MM.1S (cell line): ENCODE measurements around the gene EGFL8.

Experiments
- DNase-seq: peaks from one replicate; pipeline ENCODE4 v3.0.0-alpha.2; 2015
- H2AFZ ChIP-seq: fragments of 300-600 bp; sonication (generic); 2 replicates; pipeline ENCODE4 v1.6.0; 2016; ENCODE audit warnings: antibody characterized with exemption, low read length
- H3F3A ChIP-seq: fragments of 300-600 bp; sonication (generic); 2 replicates; pipeline ENCODE4 v1.6.1; 2016; ENCODE audit warnings: mild to moderate bottlenecking, antibody characterized with exemption, low read length, moderate library complexity, mixed read lengths; ENCODE audit not compliant: insufficient read depth
- H3K27ac ChIP-seq: fragments of 300-600 bp; sonication (generic); 2 replicates; pipeline ENCODE4 v1.5.1; 2016; ENCODE audit warnings: mild to moderate bottlenecking, low read length
- H3K27me3 ChIP-seq: fragments of 300-600 bp; sonication (generic); replicated peaks from 2 replicates; pipeline ENCODE4 v1.6.0; 2016; ENCODE audit warnings: low read length; ENCODE audit not compliant: insufficient read depth
- H3K36me3 ChIP-seq: fragments of 300-600 bp; sonication (generic); replicated peaks from 2 replicates; pipeline ENCODE4 v1.6.1; 2016; ENCODE audit warnings: mild to moderate bottlenecking, low read length, mixed read lengths; ENCODE audit not compliant: insufficient read depth
- H3K4me1 ChIP-seq: fragments of 300-600 bp; sonication (generic); 2 replicates; pipeline ENCODE4 v1.6.1; 2016; ENCODE audit warnings: low read length, mixed read lengths
- H3K4me2 ChIP-seq: fragments of 300-600 bp; sonication (generic); 2 replicates; pipeline ENCODE4 v1.6.0; 2016; ENCODE audit warnings: low read depth, low read length
- H3K4me3 ChIP-seq: fragments of 300-600 bp; sonication (generic); 2 replicates; pipeline ENCODE4 v1.5.1; 2016; ENCODE audit warnings: low read length, mixed read lengths
- H3K79me2 ChIP-seq: fragments of 300-600 bp; sonication (generic); 2 replicates; pipeline ENCODE4 v1.6.1; 2016; ENCODE audit warnings: mixed run types, low read length, mixed read lengths
- H3K9ac ChIP-seq: fragments of 300-600 bp; sonication (generic); 2 replicates; pipeline ENCODE4 v1.6.1; 2016; ENCODE audit warnings: low read length, mixed read lengths
- H3K9me2 ChIP-seq: fragments of 300-600 bp; sonication (generic); replicated peaks from 2 replicates; pipeline ENCODE4 v1.6.1; 2016; ENCODE audit warnings: mild to moderate bottlenecking, low read length, mixed read lengths; ENCODE audit not compliant: insufficient read depth
- H3K9me3 ChIP-seq: fragments of 300-600 bp; sonication (generic); replicated peaks from 2 replicates; pipeline ENCODE4 v1.6.1; 2016; ENCODE audit warnings: mild to moderate bottlenecking, low read length, mixed read lengths; ENCODE audit not compliant: insufficient read depth
- H4K20me1 ChIP-seq: fragments of 300-600 bp; sonication (generic); 2 replicates; pipeline ENCODE4 v1.6.1; 2016; ENCODE audit warnings: mild to moderate bottlenecking, low read length, moderate library complexity, mixed read lengths; ENCODE audit not compliant: insufficient read depth
- EZH2 ChIP-seq: fragments of 300-600 bp; sonication (generic); optimal IDR thresholded peaks from 2 replicates; pipeline ENCODE3; 2017; ENCODE audit warnings: low read depth, mild to moderate bottlenecking, antibody characterized with exemption, low read length, mixed read lengths
- EZH2phosphoT487 ChIP-seq: fragments of 300-600 bp; sonication (generic); IDR thresholded peaks from 2 replicates; pipeline ENCODE4 v1.6.1; 2018; ENCODE audit warnings: antibody characterized with exemption, low read length
- TF ChIP-seq, protein P1 (sequence below): fragments of 300-600 bp; sonication (generic); IDR thresholded peaks from 2 replicates; pipeline ENCODE4 v1.5.1; 2016; ENCODE audit warnings: antibody characterized with exemption, low read length, mixed read lengths

EGFL8 gene

GRCh38 chr6:32212076-32212760 lies 47.8 kb downstream of the EGFL8 start:
- Histone ChIP-seq H3K36me3 (no peaks in the 10 kb centered on the region), H3K4me2 (no peak overlapping the region), H2AFZ (no peak overlapping the region), H3K79me2 (no peaks in the 10 kb centered on the region), H3K27ac (no peak overlapping the region), H3K9me3 (no peaks in the 10 kb centered on the region), H3K4me3 (no peak overlapping the region), H3K9me2 (no peaks in the 10 kb centered on the region), H4K20me1 (no peaks in the 10 kb centered on the region), H3K27me3 (peaks cover 14% of the 10 kb centered on the region; the same call in 1 of the 2 replicates), H3K4me1 (no peaks in the 10 kb centered on the region), H3F3A (no peaks in the 10 kb centered on the region), H3K9ac (no peak overlapping the region)
- TF ChIP-seq EZH2 (no peak), EZH2phosphoT487 (no peak)
- TF ChIP-seq, protein P1, sequence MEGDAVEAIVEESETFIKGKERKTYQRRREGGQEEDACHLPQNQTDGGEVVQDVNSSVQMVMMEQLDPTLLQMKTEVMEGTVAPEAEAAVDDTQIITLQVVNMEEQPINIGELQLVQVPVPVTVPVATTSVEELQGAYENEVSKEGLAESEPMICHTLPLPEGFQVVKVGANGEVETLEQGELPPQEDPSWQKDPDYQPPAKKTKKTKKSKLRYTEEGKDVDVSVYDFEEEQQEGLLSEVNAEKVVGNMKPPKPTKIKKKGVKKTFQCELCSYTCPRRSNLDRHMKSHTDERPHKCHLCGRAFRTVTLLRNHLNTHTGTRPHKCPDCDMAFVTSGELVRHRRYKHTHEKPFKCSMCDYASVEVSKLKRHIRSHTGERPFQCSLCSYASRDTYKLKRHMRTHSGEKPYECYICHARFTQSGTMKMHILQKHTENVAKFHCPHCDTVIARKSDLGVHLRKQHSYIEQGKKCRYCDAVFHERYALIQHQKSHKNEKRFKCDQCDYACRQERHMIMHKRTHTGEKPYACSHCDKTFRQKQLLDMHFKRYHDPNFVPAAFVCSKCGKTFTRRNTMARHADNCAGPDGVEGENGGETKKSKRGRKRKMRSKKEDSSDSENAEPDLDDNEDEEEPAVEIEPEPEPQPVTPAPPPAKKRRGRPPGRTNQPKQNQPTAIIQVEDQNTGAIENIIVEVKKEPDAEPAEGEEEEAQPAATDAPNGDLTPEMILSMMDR, result no peak
- DNase-seq, result no peak

DNA sequence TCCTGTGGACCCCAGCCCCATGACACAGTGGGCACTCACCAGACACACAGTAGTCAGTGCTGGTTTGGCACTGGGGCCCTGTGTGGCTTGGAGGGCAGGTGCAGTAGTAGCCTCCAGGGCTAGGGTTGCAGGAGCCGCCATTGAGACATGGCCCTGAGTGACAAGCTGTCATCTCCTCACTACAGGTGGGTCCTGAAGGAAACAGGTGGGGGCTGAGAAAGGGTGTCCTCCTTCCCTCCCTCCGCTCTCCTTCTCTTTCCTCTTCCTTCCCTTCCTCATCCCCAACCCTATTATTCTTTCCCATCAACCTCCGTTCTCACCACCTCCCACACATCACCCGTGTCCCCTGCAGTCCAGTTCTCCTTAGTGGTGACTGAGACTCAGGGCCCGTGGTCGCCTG lies 49.3 kb downstream of the EGFL8 start:
- no peak overlapping the region for H2AFZ ChIP-seq
- no peak for TF ChIP-seq EZH2
- no peak for TF ChIP-seq EZH2phosphoT487
- TF ChIP-seq, protein P1, result no peak
- DNase-seq, result no peak
- no peaks in the 10 kb centered on the region for H3K9me2 ChIP-seq
- H3K36me3 ChIP-seq, result no peaks in the 10 kb centered on the region
- no peaks in the 10 kb centered on the region for H3K9me3 ChIP-seq
- no peak overlapping the region for H3K27ac ChIP-seq
- no peaks in the 10 kb centered on the region for H3K4me1 ChIP-seq
- H4K20me1 ChIP-seq, result no peaks in the 10 kb centered on the region
- no peaks in the 10 kb centered on the region for H3K79me2 ChIP-seq
- H3K27me3 ChIP-seq, result peaks cover 27% of the 10 kb centered on the region
- H3K9ac ChIP-seq, result no peak overlapping the region
- no peak overlapping the region for H3K4me2 ChIP-seq
- no peak overlapping the region for H3K4me3 ChIP-seq
- H3F3A ChIP-seq, result no peaks in the 10 kb centered on the region

GRCh38 chr6:32214126-32214525 lies 49.7 kb downstream of the EGFL8 start:
- Histone ChIP-seq H3K4me2 (no peak overlapping the region), H3K27me3 (peaks cover 31% of the 10 kb centered on the region), H2AFZ (no peak overlapping the region), H3K27ac (no peak overlapping the region), H3K4me1 (no peaks in the 10 kb centered on the region), H3K9ac (no peak overlapping the region), H3F3A (no peaks in the 10 kb centered on the region), H3K36me3 (no peaks in the 10 kb centered on the region), H3K9me3 (no peaks in the 10 kb centered on the region), H3K9me2 (no peaks in the 10 kb centered on the region), H4K20me1 (no peaks in the 10 kb centered on the region), H3K79me2 (no peaks in the 10 kb centered on the region), H3K4me3 (no peak overlapping the region)
- TF ChIP-seq EZH2 (no peak), EZH2phosphoT487 (no peak)
- TF ChIP-seq, protein P1, result no peak
- no peak for DNase-seq
